Suppressor macrophage treated with lipopolysaccharide for 4 hours (primary cell): ENCODE measurements around the gene PAPPA2.

Experiments used
- DNase-seq: peaks from one replicate; pipeline ENCODE4 v3.0.0-alpha.2; 2020

Gene PAPPA2

GRCh38 chr1:176773038-176773437 lies 310.1 kb downstream of the PAPPA2 start:
- no peak for DNase-seq

GRCh38 chr1:176774224-176774623 lies 311.2 kb downstream of the PAPPA2 start:
- no peak for DNase-seq

- no peak for DNase-seq
Measured at GRCh38 chr1:176775378-176775777, 312.4 kb downstream of the PAPPA2 start.

GRCh38 chr1:176775996-176776395 lies 313.0 kb downstream of the PAPPA2 start:
- no peak for DNase-seq

- DNase-seq: no peak
Measured at GRCh38 chr1:176778056-176778455, 315.1 kb downstream of the PAPPA2 start.

GRCh38 chr1:176779992-176780328 lies 317.0 kb downstream of the PAPPA2 start:
- DNase-seq: no peak

GRCh38 chr1:176783309-176783708 lies 320.3 kb downstream of the PAPPA2 start:
- no peak for DNase-seq

GRCh38 chr1:176785056-176785455 lies 322.1 kb downstream of the PAPPA2 start:
- no peak for DNase-seq

- no peak for DNase-seq
Measured at GRCh38 chr1:176785791-176786190, 322.8 kb downstream of the PAPPA2 start.

- DNase-seq: no peak
Measured at GRCh38 chr1:176786274-176786673, 323.3 kb downstream of the PAPPA2 start.

GRCh38 chr1:176789571-176790090 lies 326.7 kb downstream of the PAPPA2 start:
- no peak for DNase-seq

GRCh38 chr1:176790786-176791185 lies 327.8 kb downstream of the PAPPA2 start:
- DNase-seq: no peak

- no peak for DNase-seq
Measured at GRCh38 chr1:176791906-176792305, 328.9 kb downstream of the PAPPA2 start.

- no peak for DNase-seq
Measured at GRCh38 chr1:176794897-176795508, 332.0 kb downstream of the PAPPA2 start.

- DNase-seq: no peak
Measured at GRCh38 chr1:176795929-176796328, 333.0 kb downstream of the PAPPA2 start.

GRCh38 chr1:176796583-176796982 lies 333.6 kb downstream of the PAPPA2 start:
- DNase-seq: no peak

GRCh38 chr1:176799327-176799726 lies 336.4 kb downstream of the PAPPA2 start:
- no peak for DNase-seq

- no peak for DNase-seq
Measured at GRCh38 chr1:176800978-176801513, 338.1 kb downstream of the PAPPA2 start.

GRCh38 chr1:176801514-176802020 lies 338.6 kb downstream of the PAPPA2 start:
- DNase-seq: no peak

GRCh38 chr1:176802316-176802715 lies 339.3 kb downstream of the PAPPA2 start:
- no peak for DNase-seq

- DNase-seq: no peak
Measured at GRCh38 chr1:176803042-176803441, 340.1 kb downstream of the PAPPA2 start.

GRCh38 chr1:176803596-176803995 lies 340.6 kb downstream of the PAPPA2 start:
- DNase-seq: no peak

- no peak for DNase-seq
Measured at GRCh38 chr1:176809292-176809691, 346.3 kb downstream of the PAPPA2 start.

GRCh38 chr1:176811511-176812288 lies 348.7 kb downstream of the PAPPA2 start:
- no peak for DNase-seq
